OCI-LY3 (cell line): ENCODE measurements around the gene CA5B.
A peak's percentile ranks its signal among the peaks of the same experiment; 100 is the strongest.

Source experiments
- H2AFZ ChIP-seq: fragments of 200-600, 300-600 bp; shearing (Covaris generic); 2 replicates; pipeline ENCODE4 v1.6.0; 2014; ENCODE audit warnings: antibody characterized with exemption, low read depth, low read length
- H3K27ac ChIP-seq: fragments of 200-600, 300-600 bp; sonication (generic); 2 replicates; pipeline ENCODE4 v1.5.1; 2014; ENCODE audit warnings: mild to moderate bottlenecking, low read length, moderate library complexity, mixed read lengths
- H3K27me3 ChIP-seq: fragments of 200-600, 300-600 bp; sonication (generic); 2 replicates; pipeline ENCODE4 v1.6.1; 2014; ENCODE audit warnings: low read depth, low read length, mixed read lengths
- H3K36me3 ChIP-seq: fragments of 200-600, 300-600 bp; sonication (generic); replicated peaks from 2 replicates; pipeline ENCODE3; 2014; ENCODE audit warnings: low read depth, low read length, mixed read lengths
- H3K4me1 ChIP-seq: fragments of 300-600, 200-600 bp; sonication (generic); 2 replicates; pipeline ENCODE4 v1.6.1; 2014; ENCODE audit warnings: low read length, mixed read lengths
- H3K4me2 ChIP-seq: fragments of 200-600, 300-600 bp; sonication (generic); 2 replicates; pipeline ENCODE4 v1.6.1; 2014; ENCODE audit warnings: low read length, mixed read lengths
- H3K4me3 ChIP-seq: fragments of 300-600, 200-600 bp; sonication (generic); 2 replicates; pipeline ENCODE4 v1.5.1; 2014; ENCODE audit warnings: antibody characterized with exemption, mild to moderate bottlenecking, low read length, moderate library complexity
- H3K79me2 ChIP-seq: fragments of 300-600, 200-600 bp; shearing (Covaris generic); 2 replicates; pipeline ENCODE4 v1.6.1; 2014; ENCODE audit warnings: mild to moderate bottlenecking, low read length, mixed read lengths
- H3K9ac ChIP-seq: fragments of 300-600, 200-600 bp; shearing (Covaris generic); 2 replicates; pipeline ENCODE4 v1.6.0; 2014; ENCODE audit warnings: mild to moderate bottlenecking, low read length, moderate library complexity
- H3K9me3 ChIP-seq: fragments of 200-600, 300-600 bp; shearing (Covaris generic); 2 replicates; pipeline ENCODE4 v1.6.1; 2014; ENCODE audit warnings: low read length, mixed read lengths; ENCODE audit not compliant: insufficient read depth
- H4K20me1 ChIP-seq: fragments of 200-600, 300-600 bp; sonication (generic); 2 replicates; pipeline ENCODE4 v1.6.1; 2016; ENCODE audit warnings: low read length, mixed read lengths; ENCODE audit not compliant: insufficient read depth
- EZH2phosphoT487 ChIP-seq: fragments of 200-600 bp; shearing (Covaris generic); IDR thresholded peaks from 2 replicates; pipeline ENCODE4 v1.6.1; 2018; ENCODE audit warnings: antibody characterized with exemption, mixed run types, low read depth
- TF ChIP-seq, protein P1 (sequence below): fragments of 200-600, 300-600 bp; sonication (generic); IDR thresholded peaks from 2 replicates; pipeline ENCODE4 v1.5.1; 2014; ENCODE audit warnings: antibody characterized with exemption, low read length, low read depth

Gene CA5B

DNA sequence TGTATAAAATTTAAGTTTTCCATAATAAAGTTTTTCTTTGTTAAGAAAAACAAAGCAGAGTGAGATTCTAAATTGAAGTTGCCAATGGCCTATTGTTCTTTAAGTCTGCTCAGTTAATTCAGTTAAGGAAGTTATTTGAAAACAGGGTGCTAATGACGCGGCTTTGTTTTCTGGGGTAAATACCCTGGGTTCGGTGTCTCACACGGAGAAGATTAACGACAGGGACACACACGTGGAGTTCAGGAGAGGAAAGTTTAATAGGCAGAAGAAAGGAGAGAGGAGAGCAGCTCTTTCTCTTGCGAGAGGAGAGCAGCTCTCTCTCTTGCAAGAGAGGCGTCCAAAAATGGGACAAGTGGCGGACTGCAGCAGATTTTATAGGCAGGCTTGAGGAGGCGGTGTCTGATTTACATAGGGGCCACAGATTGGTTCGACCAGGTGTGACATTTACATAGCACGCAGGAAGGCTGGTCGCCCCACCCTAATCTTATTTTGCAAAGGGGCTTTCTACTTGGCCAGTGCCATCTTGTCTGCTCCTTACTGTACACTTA is 9.6 kb downstream of the CA5B start:
- Histone ChIP-seq H3K36me3 (no peaks in the 10 kb centered on the region), H3K27me3 (no peaks in the 10 kb centered on the region), H3K27ac (no peak overlapping the region), H4K20me1 (no peaks in the 10 kb centered on the region), H3K79me2 (no peaks in the 10 kb centered on the region), H3K9me3 (no peaks in the 10 kb centered on the region), H3K4me3 (no peak overlapping the region), H2AFZ (no peak overlapping the region), H3K4me2 (no peak overlapping the region), H3K4me1 (peaks cover 9% of the 10 kb centered on the region), H3K9ac (no peak overlapping the region)
- TF ChIP-seq, protein P1, sequence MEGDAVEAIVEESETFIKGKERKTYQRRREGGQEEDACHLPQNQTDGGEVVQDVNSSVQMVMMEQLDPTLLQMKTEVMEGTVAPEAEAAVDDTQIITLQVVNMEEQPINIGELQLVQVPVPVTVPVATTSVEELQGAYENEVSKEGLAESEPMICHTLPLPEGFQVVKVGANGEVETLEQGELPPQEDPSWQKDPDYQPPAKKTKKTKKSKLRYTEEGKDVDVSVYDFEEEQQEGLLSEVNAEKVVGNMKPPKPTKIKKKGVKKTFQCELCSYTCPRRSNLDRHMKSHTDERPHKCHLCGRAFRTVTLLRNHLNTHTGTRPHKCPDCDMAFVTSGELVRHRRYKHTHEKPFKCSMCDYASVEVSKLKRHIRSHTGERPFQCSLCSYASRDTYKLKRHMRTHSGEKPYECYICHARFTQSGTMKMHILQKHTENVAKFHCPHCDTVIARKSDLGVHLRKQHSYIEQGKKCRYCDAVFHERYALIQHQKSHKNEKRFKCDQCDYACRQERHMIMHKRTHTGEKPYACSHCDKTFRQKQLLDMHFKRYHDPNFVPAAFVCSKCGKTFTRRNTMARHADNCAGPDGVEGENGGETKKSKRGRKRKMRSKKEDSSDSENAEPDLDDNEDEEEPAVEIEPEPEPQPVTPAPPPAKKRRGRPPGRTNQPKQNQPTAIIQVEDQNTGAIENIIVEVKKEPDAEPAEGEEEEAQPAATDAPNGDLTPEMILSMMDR, result no peak
- no peak for TF ChIP-seq EZH2phosphoT487

DNA sequence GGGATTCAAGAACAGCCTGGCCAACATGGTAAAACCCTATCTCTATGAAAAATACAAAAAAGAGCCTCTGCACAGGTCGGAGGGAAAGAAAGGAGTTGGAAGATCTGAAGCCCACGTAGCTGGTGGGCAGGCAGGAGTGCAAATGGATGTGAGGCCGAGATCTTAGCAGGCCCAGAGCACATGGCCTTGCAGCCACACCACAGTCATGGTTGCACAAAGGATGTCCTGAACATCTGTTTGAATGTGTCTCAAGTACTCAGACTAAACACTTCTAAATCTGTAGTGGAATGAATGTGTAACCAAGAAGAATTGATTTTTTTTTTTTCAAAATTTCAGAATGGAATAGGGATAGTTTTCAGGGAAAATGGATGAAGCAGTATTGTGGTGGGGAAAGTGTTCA is 10.8 kb downstream of the CA5B start:
- H3K27me3 ChIP-seq, result no peaks in the 10 kb centered on the region
- no peaks in the 10 kb centered on the region for H3K9me3 ChIP-seq
- no peak overlapping the region for H3K4me2 ChIP-seq
- no peaks in the 10 kb centered on the region for H4K20me1 ChIP-seq
- no peak overlapping the region for H3K9ac ChIP-seq
- no peak overlapping the region for H2AFZ ChIP-seq
- H3K79me2 ChIP-seq, result no peaks in the 10 kb centered on the region
- H3K27ac ChIP-seq, result no peak overlapping the region
- TF ChIP-seq EZH2phosphoT487, result no peak
- TF ChIP-seq, protein P1, result no peak
- H3K4me3 ChIP-seq, result no peak overlapping the region
- H3K4me1 ChIP-seq, result peaks cover 9% of the 10 kb centered on the region
- H3K36me3 ChIP-seq, result no peaks in the 10 kb centered on the region

DNA sequence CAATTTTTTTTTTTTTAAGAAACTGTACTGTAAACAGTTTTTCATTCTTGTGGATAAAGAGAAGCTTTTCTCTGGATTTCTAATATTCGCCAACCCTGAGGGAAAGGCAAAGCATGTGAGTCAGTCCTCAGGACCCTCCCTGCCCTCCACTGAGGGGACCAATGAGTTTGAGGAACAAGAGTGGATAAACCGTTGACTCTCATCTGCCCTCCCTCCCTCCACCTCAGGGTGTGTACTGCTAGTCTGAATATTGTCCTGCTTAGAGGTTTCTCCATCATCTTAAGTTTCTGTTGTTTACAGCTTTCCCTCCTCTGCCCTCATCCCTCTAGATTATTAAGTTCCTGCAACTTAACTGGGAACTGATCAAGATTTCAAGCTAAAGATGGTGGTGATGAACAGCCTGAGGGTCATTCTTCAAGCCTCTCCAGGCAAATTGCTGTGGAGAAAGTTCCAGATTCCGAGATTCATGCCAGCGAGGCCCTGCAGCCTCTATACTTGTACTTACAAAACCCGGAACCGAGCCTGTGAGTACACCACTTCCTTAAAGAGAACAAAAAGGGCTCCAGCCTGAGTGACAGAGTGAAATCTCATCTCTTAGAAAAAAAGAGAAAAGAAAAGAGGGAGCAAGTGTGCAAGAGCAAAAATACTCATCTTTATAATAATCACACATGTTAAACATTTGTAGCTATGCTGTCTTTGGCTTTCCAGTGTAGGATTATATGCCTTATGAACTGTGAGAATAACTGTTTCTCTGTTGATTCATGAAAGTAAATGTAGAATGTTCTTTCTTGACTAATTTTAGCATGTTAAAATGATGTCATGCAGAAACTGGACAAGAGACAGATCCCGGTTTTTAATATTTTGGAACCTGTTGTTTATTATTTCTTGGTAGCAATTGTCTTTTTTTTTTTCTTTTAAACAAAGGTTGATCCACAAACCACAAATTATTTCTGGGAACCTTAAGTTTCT is 11.9 kb downstream of the CA5B start:
- no peaks in the 10 kb centered on the region for H3K79me2 ChIP-seq
- no peaks in the 10 kb centered on the region for H3K9me3 ChIP-seq
- no peaks in the 10 kb centered on the region for H3K27me3 ChIP-seq
- peak overlapping the region; percentile 29 for H3K9ac ChIP-seq
- no peak overlapping the region for H3K27ac ChIP-seq
- H3K4me3 ChIP-seq, result no peak overlapping the region
- peak overlapping the region; percentile 33 for H3K4me2 ChIP-seq
- H4K20me1 ChIP-seq, result no peaks in the 10 kb centered on the region
- no peaks in the 10 kb centered on the region for H3K36me3 ChIP-seq
- H2AFZ ChIP-seq, result peak overlapping the region; percentile 47
- H3K4me1 ChIP-seq, result peaks cover 9% of the 10 kb centered on the region
- no peak for TF ChIP-seq EZH2phosphoT487
- TF ChIP-seq, protein P1, result no peak

DNA sequence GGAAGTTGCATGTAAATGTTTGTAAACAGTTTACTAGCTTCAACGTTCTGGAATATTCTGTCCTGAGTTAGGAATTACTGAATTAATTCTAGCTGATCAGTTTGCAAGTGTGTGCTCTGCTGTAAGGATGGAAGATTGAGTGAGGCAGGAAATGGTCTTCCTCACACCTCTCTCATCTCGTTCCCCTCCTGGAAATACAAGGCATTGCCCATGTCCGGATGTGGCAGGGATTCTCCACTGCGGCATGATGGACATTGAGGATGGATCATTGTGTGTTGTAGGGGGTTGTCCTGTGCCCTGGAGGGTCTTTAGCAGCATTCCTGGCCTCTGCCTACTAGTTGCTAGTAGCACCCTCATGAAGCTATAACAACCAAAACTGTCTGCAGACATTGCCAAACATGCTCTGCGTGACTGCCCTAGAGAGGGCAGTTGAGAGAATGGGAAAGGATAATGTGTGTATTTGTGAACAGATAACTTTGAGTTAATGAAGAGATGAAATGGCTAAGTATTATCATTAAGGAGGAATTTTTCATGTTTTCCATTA is 12.6 kb downstream of the CA5B start:
- no peaks in the 10 kb centered on the region for H3K9me3 ChIP-seq
- H3K79me2 ChIP-seq, result no peaks in the 10 kb centered on the region
- H3K9ac ChIP-seq, result no peak overlapping the region
- no peaks in the 10 kb centered on the region for H3K27me3 ChIP-seq
- TF ChIP-seq, protein P1, result no peak
- no peak for TF ChIP-seq EZH2phosphoT487
- no peak overlapping the region for H3K4me3 ChIP-seq
- peaks cover 9% of the 10 kb centered on the region for H3K4me1 ChIP-seq
- no peak overlapping the region for H3K27ac ChIP-seq
- no peaks in the 10 kb centered on the region for H4K20me1 ChIP-seq
- H3K36me3 ChIP-seq, result no peaks in the 10 kb centered on the region
- no peak overlapping the region for H3K4me2 ChIP-seq
- H2AFZ ChIP-seq, result no peak overlapping the region
